Liver (tissue), 9 donors: ENCODE results near the gene TAPBPL. TPM values are rescaled to one million over a fixed set of nuclear protein-coding genes. Genes with fewer than 3 reads are reported as not detected.

Source experiments
- DNase-seq: peaks from one replicate; pipeline ENCODE4 v3.0.0-alpha.2; 2017; ENCODE audit warnings: low spot score
- H3K27ac ChIP-seq, 2 donors: one replicate each; pipeline ENCODE4 v1.7.0; 2013; ENCODE audit warnings: inconsistent platforms in 2 of 2, low read length in 2 of 2, control low read depth in 1 of 2, low read depth in 1 of 2, mild to moderate bottlenecking in 1 of 2
- H3K27me3 ChIP-seq, 4 donors: one replicate each; pipeline versions ENCODE4 v1.6.1 to v1.7.0; 2013; ENCODE audit warnings: low read length in 3 of 4, inconsistent platforms in 1 of 4, mild to moderate bottlenecking in 1 of 4, moderate library complexity in 1 of 4; ENCODE audit not compliant: control insufficient read depth in 4 of 4, insufficient read depth in 4 of 4
- H3K36me3 ChIP-seq, 4 donors: one replicate each; pipeline versions ENCODE4 v1.6.1 to v1.7.0; 2013; ENCODE audit warnings: low read length in 3 of 4, mild to moderate bottlenecking in 3 of 4, low read depth in 1 of 4, moderate library complexity in 1 of 4; ENCODE audit not compliant: control insufficient read depth in 4 of 4, insufficient read depth in 3 of 4
- H3K4me1 ChIP-seq, 4 donors: one replicate each; pipeline versions ENCODE4 v1.6.1 to v1.7.0; 2013; ENCODE audit warnings: low read length in 3 of 4, mild to moderate bottlenecking in 3 of 4, moderate library complexity in 1 of 4; ENCODE audit not compliant: control insufficient read depth in 4 of 4, insufficient read depth in 4 of 4
- H3K4me3 ChIP-seq, 3 donors: one replicate each; pipeline versions ENCODE4 v1.6.1 to v1.7.0; 2013; ENCODE audit warnings: low read length in 3 of 3, control low read depth in 1 of 3, low read depth in 1 of 3, mild to moderate bottlenecking in 1 of 3
- H3K9ac ChIP-seq, 2 donors: one replicate each; pipeline ENCODE4 v1.7.0; 2013; ENCODE audit warnings: low read length in 2 of 2, mild to moderate bottlenecking in 2 of 2, moderate library complexity in 2 of 2, control low read depth in 1 of 2, low read depth in 1 of 2
- H3K9me3 ChIP-seq, 4 donors: one replicate each; pipeline versions ENCODE4 v1.6.1 to v1.7.0; 2013; ENCODE audit warnings: low read length in 3 of 4; ENCODE audit not compliant: control insufficient read depth in 4 of 4
- EGR1 ChIP-seq, 2 donors: IDR thresholded peaks; 2 replicates each; pipeline ENCODE4 v1.6.1; 2016 to 2018; ENCODE audit warnings: antibody characterized with exemption in 2 of 2, low read depth in 2 of 2
- SP1 ChIP-seq: IDR thresholded peaks from 2 replicates; pipeline ENCODE4 v1.6.1; 2018; ENCODE audit warnings: antibody characterized with exemption, mild to moderate bottlenecking
- WGBS: extraction: QIAGEN DNeasy Blood & Tissue Kit; methylation state at CpG from one replicate; pipeline ENCODE4 v1.1.7; 2013; 5-methylcytosine and 5-hydroxymethylcytosine counted together
- polyA plus RNA-seq, 2 donors: library from polyadenylated mRNA; stranded (reverse) in 1 of 2; unstranded in 1 of 2; fragments of 200-250 nt in 1 of 2; fragments of >200 nt in 1 of 2; fragmentation: Nextera tagmentation in 1 of 2; extraction: Ambion mirVana in 1 of 2; gene quantifications; one replicate each; pipeline versions ENCODE4 v1.2.1 to v1.2.3, GENCODE V29; 2013 to 2015
- total RNA-seq, 2 donors: library from RNA; depleted of rRNA; stranded (reverse); fragments of >200 nt; gene quantifications; one replicate each; pipeline ENCODE4 v1.2.3, GENCODE V29; 2014
- donor health status: healthy.
- donor health status: healthy.
- donor health status: healthy.
- donor health status: healthy.
- donor health status: healthy.

TAPBPL gene
- total and polyA plus RNA-seq, 4 donors: 9.5 to 32.9 (median 19.0) TPM

DNA sequence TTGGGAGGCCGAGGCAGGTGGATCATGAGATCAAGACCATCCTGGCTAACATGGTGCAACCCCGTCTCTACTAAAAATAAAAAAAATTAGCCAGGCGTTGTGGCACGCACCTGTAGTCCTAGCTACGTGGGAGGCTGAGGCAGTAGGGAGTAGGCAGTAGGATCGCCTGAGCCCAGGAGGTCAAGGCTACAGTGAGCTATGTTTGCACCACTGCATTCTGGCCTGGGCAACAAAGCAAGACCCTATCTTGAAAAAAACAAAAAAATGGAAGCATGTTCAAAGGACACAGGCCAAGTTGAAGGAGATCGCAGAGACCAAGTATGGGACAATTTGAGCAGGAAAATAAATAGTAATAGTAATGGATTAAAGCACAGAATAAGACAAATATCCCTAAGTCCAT, 56.2 kb downstream of the TAPBPL start:
- TF ChIP-seq SP1 (no peak), EGR1 (IDR thresholded peaks at IDR 0.05; ENCODE audit: low read depth in 2 of 2) (no peak)

More for the DNA sequence above, 56.2 kb downstream of the TAPBPL start:
- H3K4me1 ChIP-seq: no peaks in the 10 kb centered on the region
- H3K36me3 ChIP-seq: peaks cover 2 to 25% (median 12%) of the 10 kb centered on the region in 4 donors
- no peak overlapping the region for H3K27ac ChIP-seq
- no peaks in the 10 kb centered on the region for H3K9me3 ChIP-seq
- no peaks in the 10 kb centered on the region for H3K27me3 ChIP-seq
- DNase-seq: no peak
- no peak overlapping the region for H3K9ac ChIP-seq
- H3K4me3 ChIP-seq: no peak overlapping the region
- WGBS: 85% methylated on average over 7 of the region's 7 CpGs

Other genes starting within 250 kb of the TAPBPL start
- gene PLEKHG6, start 141.4 kb upstream of the TAPBPL start, total RNA-seq: 1 to 10 TPM; 2.2 to 6.3 TPM
- 1 to 10 TPM; 2.4 to 2.7 TPM for gene PLEKHG6, start 141.4 kb upstream of the TAPBPL start, polyA plus RNA-seq
- 100 to 1,000 TPM in 1 of 2 donors, 10 to 100 TPM in 1; 36.9 to 144 TPM for gene TNFRSF1A, start 110.0 kb upstream of the TAPBPL start, total RNA-seq
- 100 to 1,000 TPM in 1 of 2 donors, 10 to 100 TPM in 1; 56.0 to 121 TPM for gene TNFRSF1A, start 110.0 kb upstream of the TAPBPL start, polyA plus RNA-seq
- 1 to 10 TPM in 1 of 2 donors, under 1 TPM in 1; 0.47 to 7.7 TPM for gene SCNN1A, start 76.5 kb upstream of the TAPBPL start, total RNA-seq
- 1 to 10 TPM; 2.2 to 3.5 TPM for gene SCNN1A, start 76.5 kb upstream of the TAPBPL start, polyA plus RNA-seq
- gene LTBR, start 67.9 kb upstream of the TAPBPL start, total RNA-seq: 10 to 100 TPM; 15.8 to 93.9 TPM
- 100 to 1,000 TPM in 1 of 2 donors, 10 to 100 TPM in 1; 84.1 to 138 TPM for gene LTBR, start 67.9 kb upstream of the TAPBPL start, polyA plus RNA-seq
- gene CD27, start 7.1 kb upstream of the TAPBPL start, total RNA-seq: under 1 TPM; 0.28 to 0.67 TPM
- gene CD27, start 7.1 kb upstream of the TAPBPL start, polyA plus RNA-seq: 1 to 10 TPM in 1 of 2 donors, under 1 TPM in 1; 0.58 to 2.5 TPM
- gene VAMP1, start 18.6 kb downstream of the TAPBPL start, total RNA-seq: 1 to 10 TPM; 5.8 to 6.4 TPM
- gene VAMP1, start 18.6 kb downstream of the TAPBPL start, polyA plus RNA-seq: 1 to 10 TPM; 2.4 to 4.2 TPM
- 10 to 100 TPM; 37.6 to 38.6 TPM for gene MRPL51, start 41.2 kb downstream of the TAPBPL start, total RNA-seq
- 100 to 1,000 TPM in 1 of 2 donors, 10 to 100 TPM in 1; 57.4 to 163 TPM for gene MRPL51, start 41.2 kb downstream of the TAPBPL start, polyA plus RNA-seq
- 10 to 100 TPM in 1 of 2 donors, 1 to 10 TPM in 1; 10.0 to 55.1 TPM for gene NCAPD2, start 42.1 kb downstream of the TAPBPL start, total RNA-seq
- gene NCAPD2, start 42.1 kb downstream of the TAPBPL start, polyA plus RNA-seq: 1 to 10 TPM; 2.0 to 4.9 TPM
- 1,000 to 10,000 TPM; 1,234 to 1,389 TPM for gene GAPDH, start 82.5 kb downstream of the TAPBPL start, total RNA-seq
- 1,000 to 10,000 TPM; 1,299 to 2,082 TPM for gene GAPDH, start 82.5 kb downstream of the TAPBPL start, polyA plus RNA-seq
- gene IFFO1, start 104.0 kb downstream of the TAPBPL start, total RNA-seq: 1 to 10 TPM; 4.8 to 5.9 TPM
- gene IFFO1, start 104.0 kb downstream of the TAPBPL start, polyA plus RNA-seq: 1 to 10 TPM; 5.9 to 7.6 TPM
- gene NOP2, start 116.2 kb downstream of the TAPBPL start, total RNA-seq: 10 to 100 TPM in 1 of 2 donors, 1 to 10 TPM in 1; 4.8 to 22.3 TPM
- 10 to 100 TPM; 12.5 to 15.6 TPM for gene NOP2, start 116.2 kb downstream of the TAPBPL start, polyA plus RNA-seq
- 100 to 1,000 TPM; 101 TPM for gene CHD4, start 155.3 kb downstream of the TAPBPL start, total RNA-seq
- gene CHD4, start 155.3 kb downstream of the TAPBPL start, polyA plus RNA-seq: 10 to 100 TPM; 53.6 to 53.8 TPM
- 1 to 10 TPM in 1 of 2 donors, under 1 TPM in 1; 0.84 to 2.0 TPM for gene LPAR5, start 183.9 kb downstream of the TAPBPL start, total RNA-seq
- gene LPAR5, start 183.9 kb downstream of the TAPBPL start, polyA plus RNA-seq: 1 to 10 TPM in 1 of 2 donors, under 1 TPM in 1; 0.58 to 1.3 TPM
- gene ACRBP, start 195.4 kb downstream of the TAPBPL start, total RNA-seq: 1 to 10 TPM in 1 of 2 donors, under 1 TPM in 1; 0.50 to 1.5 TPM
- under 1 TPM; 0.39 to 0.80 TPM for gene ACRBP, start 195.4 kb downstream of the TAPBPL start, polyA plus RNA-seq
- gene ING4, start 211.1 kb downstream of the TAPBPL start, total RNA-seq: 10 to 100 TPM; 14.9 to 15.5 TPM
- gene ING4, start 211.1 kb downstream of the TAPBPL start, polyA plus RNA-seq: 10 to 100 TPM; 13.9 to 18.1 TPM
- 10 to 100 TPM in 1 of 2 donors, 1 to 10 TPM in 1; 8.5 to 11.5 TPM for gene ZNF384, start 237.3 kb downstream of the TAPBPL start, total RNA-seq
- 10 to 100 TPM in 1 of 2 donors, 1 to 10 TPM in 1; 3.9 to 12.7 TPM for gene ZNF384, start 237.3 kb downstream of the TAPBPL start, polyA plus RNA-seq
- not detected for gene PIANP, start 248.8 kb downstream of the TAPBPL start, total RNA-seq
- gene PIANP, start 248.8 kb downstream of the TAPBPL start, polyA plus RNA-seq: under 1 TPM in 1 of 2 donors, not detected in 1; 0.03 TPM